ENCODE data around the gene TTC34. TPM values are rescaled to one million over a fixed set of nuclear protein-coding genes. Genes with fewer than 3 reads are reported as not detected.

Gene TTC34
- total and polyA plus RNA-seq, 2 of the 4 experiments (the other 2 are of a cell fraction), result under 0.01 to 0.09 TPM

- Histone ChIP-seq H2AK5ac (ENCODE audit: low read depth, low read length) (no peak overlapping the region), H4K5ac (ENCODE audit: low read depth, low read length) (no peak overlapping the region), H3K14ac (replicated peaks; ENCODE audit: low read depth, low read length) (no peak overlapping the region), H3K79me1 (ENCODE audit: low read depth in 1 of 2, low read length in 2 of 2) (no peaks in the 10 kb centered on the region; a peak in 1 of 4 replicates), H4K8ac (ENCODE audit: low read depth in 2 of 2, low read length in 2 of 2) (no peak overlapping the region), H2AK9ac (replicated peaks; ENCODE audit: low read depth, low read length, poor library complexity) (no peak overlapping the region), H3K4me2 (ENCODE audit: low read depth, low read length) (no peak overlapping the region), H3K9me3 (ENCODE audit: control insufficient read depth, insufficient read depth, low read length) (peaks cover 4% of the 10 kb centered on the region; the same call in 1 of the 2 replicates), H3K4me1 (ENCODE audit: control insufficient read depth, insufficient read depth, low read length) (no peaks in the 10 kb centered on the region), H3K9me1 (ENCODE audit: insufficient read depth, low read length) (no peaks in the 10 kb centered on the region), H3K27me3 (ENCODE audit: control insufficient read depth, insufficient read depth, low read length) (no peaks in the 10 kb centered on the region), H3K4me3 (ENCODE audit: insufficient read depth, low read depth, low read length) (no peak overlapping the region), H3K18ac (ENCODE audit: low read depth, low read length) (no peak overlapping the region), H2BK5ac (ENCODE audit: low read depth, low read length, poor library complexity, severe bottlenecking) (no peak overlapping the region), H2BK20ac (ENCODE audit: low read depth, low read length) (no peak overlapping the region), H4K20me1 (ENCODE audit: insufficient read depth, low read length) (no peaks in the 10 kb centered on the region), H2BK15ac (ENCODE audit: low read depth, low read length) (no peak overlapping the region), H3K9ac (ENCODE audit: low read depth, low read length) (no peak overlapping the region), H2BK120ac (ENCODE audit: low read depth, low read length) (no peak overlapping the region), H2AFZ (replicated peaks; ENCODE audit: low read length, poor library complexity) (no peak overlapping the region), H3K23ac (ENCODE audit: low read depth, low read length) (no peak overlapping the region), H3K4ac (ENCODE audit: low read depth, low read length) (no peak overlapping the region), H3K27ac (ENCODE audit: insufficient read depth, low read length) (no peak overlapping the region), H3K36me3 (ENCODE audit: control insufficient read depth, insufficient read depth, low read length) (no peaks in the 10 kb centered on the region), H4K91ac (ENCODE audit: insufficient read depth, low read depth, low read length) (no peak overlapping the region), H3K56ac (ENCODE audit: extremely low read depth, insufficient read depth, low read length) (no peak overlapping the region)
- ChIA-PET CTCF (no interaction called here), POLR2A (ENCODE audit: unreplicated experiment) (no interaction called here)
- in situ Hi-C loops (cut with MboI; ENCODE audit: low sequenced_read_pairs), result no loop called here
- DNase-seq (no peak), ATAC-seq (ENCODE audit: low read depth) (no peak)
- intact Hi-C loops (cut with micrococcal nuclease), result no loop called here
- dilution Hi-C loops (cut with HindIII; ENCODE audit: low sequenced_read_pairs, unreplicated experiment), result no loop called here
- 72% methylated on average over 15 of the region's 26 CpGs; no CpG with 5 or more reads in 1 of the 2 experiments for WGBS, 2 experiments (ENCODE audit: extremely low coverage in 2 of 2, insufficient read length in 1 of 2)
- BruUV-seq (replicated peaks), result no TSS peak
- TF ChIP-seq CEBPB (IDR thresholded peaks at IDR 0.05; ENCODE audit: low read depth, low read length), result no peak
- TF ChIP-seq MAFK (IDR thresholded peaks at IDR 0.05; ENCODE audit: low read depth, low read length), result no peak
- no peak for TF ChIP-seq RFX5 (IDR thresholded peaks at IDR 0.05; ENCODE audit: low read depth, low read length)
- TF ChIP-seq, protein P1, sequence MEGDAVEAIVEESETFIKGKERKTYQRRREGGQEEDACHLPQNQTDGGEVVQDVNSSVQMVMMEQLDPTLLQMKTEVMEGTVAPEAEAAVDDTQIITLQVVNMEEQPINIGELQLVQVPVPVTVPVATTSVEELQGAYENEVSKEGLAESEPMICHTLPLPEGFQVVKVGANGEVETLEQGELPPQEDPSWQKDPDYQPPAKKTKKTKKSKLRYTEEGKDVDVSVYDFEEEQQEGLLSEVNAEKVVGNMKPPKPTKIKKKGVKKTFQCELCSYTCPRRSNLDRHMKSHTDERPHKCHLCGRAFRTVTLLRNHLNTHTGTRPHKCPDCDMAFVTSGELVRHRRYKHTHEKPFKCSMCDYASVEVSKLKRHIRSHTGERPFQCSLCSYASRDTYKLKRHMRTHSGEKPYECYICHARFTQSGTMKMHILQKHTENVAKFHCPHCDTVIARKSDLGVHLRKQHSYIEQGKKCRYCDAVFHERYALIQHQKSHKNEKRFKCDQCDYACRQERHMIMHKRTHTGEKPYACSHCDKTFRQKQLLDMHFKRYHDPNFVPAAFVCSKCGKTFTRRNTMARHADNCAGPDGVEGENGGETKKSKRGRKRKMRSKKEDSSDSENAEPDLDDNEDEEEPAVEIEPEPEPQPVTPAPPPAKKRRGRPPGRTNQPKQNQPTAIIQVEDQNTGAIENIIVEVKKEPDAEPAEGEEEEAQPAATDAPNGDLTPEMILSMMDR (conservative IDR thresholded peaks at IDR 0.05; ENCODE audit: low read depth, low read length), result no peak
- no peak for TF ChIP-seq RCOR1 (IDR thresholded peaks at IDR 0.05; ENCODE audit: insufficient replicate concordance, low read length)
- no peak for TF ChIP-seq BHLHE40 (IDR thresholded peaks at IDR 0.05; ENCODE audit: low read depth, low read length)
- TF ChIP-seq, protein P2, sequence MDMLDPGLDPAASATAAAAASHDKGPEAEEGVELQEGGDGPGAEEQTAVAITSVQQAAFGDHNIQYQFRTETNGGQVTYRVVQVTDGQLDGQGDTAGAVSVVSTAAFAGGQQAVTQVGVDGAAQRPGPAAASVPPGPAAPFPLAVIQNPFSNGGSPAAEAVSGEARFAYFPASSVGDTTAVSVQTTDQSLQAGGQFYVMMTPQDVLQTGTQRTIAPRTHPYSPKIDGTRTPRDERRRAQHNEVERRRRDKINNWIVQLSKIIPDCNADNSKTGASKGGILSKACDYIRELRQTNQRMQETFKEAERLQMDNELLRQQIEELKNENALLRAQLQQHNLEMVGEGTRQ (IDR thresholded peaks at IDR 0.05; ENCODE audit: low read depth, low read length), result no peak
- TF ChIP-seq MXI1 (IDR thresholded peaks at IDR 0.05; ENCODE audit: borderline replicate concordance, low read depth, low read length), result no peak
- TF ChIP-seq CHD1 (IDR thresholded peaks at IDR 0.05; ENCODE audit: low read depth, low read length), result no peak
- no peak for TF ChIP-seq SMC3 (IDR thresholded peaks at IDR 0.05; ENCODE audit: low read depth, low read length)
- no peak for TF ChIP-seq FOS (IDR thresholded peaks at IDR 0.05; ENCODE audit: low read depth, low read length)
- TF ChIP-seq NFE2L2 (IDR thresholded peaks at IDR 0.05; ENCODE audit: low read depth, low read length), result no peak
- no peak for TF ChIP-seq MAZ (IDR thresholded peaks at IDR 0.05; ENCODE audit: borderline replicate concordance, low read depth, low read length)
- no peak for TF ChIP-seq ELK1 (IDR thresholded peaks at IDR 0.05; ENCODE audit: borderline replicate concordance, low read depth, low read length)
- no peak for TF ChIP-seq POLR2A (IDR thresholded peaks at IDR 0.05; ENCODE audit: low read depth, low read length)
Measured at GRCh38 chr1:2639607-2640521, 161.6 kb downstream of the TTC34 start.
